ENCODE measurements around the gene TPCN2.
A peak's percentile ranks its signal among the peaks of the same experiment; 100 is the strongest.

The TPCN2 gene

GRCh38 chr11:69156235-69156639 is 107.5 kb downstream of the TPCN2 start:
- no peak overlapping the region for H2BK5ac ChIP-seq (ENCODE audit: low read depth, low read length, poor library complexity)
- no CpG with 5 or more reads among the region's 13 CpGs for WGBS (ENCODE audit: extremely low coverage, insufficient coverage, insufficient read length)
- H3K23ac ChIP-seq (ENCODE audit: low read length): no peak overlapping the region
- no peak overlapping the region for H4K12ac ChIP-seq (ENCODE audit: low read depth, low read length)
- H4K8ac ChIP-seq (ENCODE audit: low read depth, low read length): no peak overlapping the region
- no peak overlapping the region for H4K91ac ChIP-seq (ENCODE audit: low read depth, low read length)
- no peak overlapping the region for H3K9ac ChIP-seq (ENCODE audit: low read length)
- H3K9me3 ChIP-seq (ENCODE audit: insufficient read depth, low read depth, low read length): peaks cover 2% of the 10 kb centered on the region
- no peak overlapping the region for H2BK120ac ChIP-seq (ENCODE audit: insufficient read depth, low read length, poor library complexity)
- H3K4ac ChIP-seq (ENCODE audit: low read depth, low read length): no peak overlapping the region
- H3K27ac ChIP-seq (ENCODE audit: low read depth, low read length): no peak overlapping the region
- H3K36me3 ChIP-seq (ENCODE audit: control insufficient read depth in 1 of 2, insufficient read depth in 2 of 2, low read length in 2 of 2): no peaks in the 10 kb centered on the region
- H2AK5ac ChIP-seq (ENCODE audit: low read length): no peak overlapping the region
- no peak overlapping the region for H2BK12ac ChIP-seq (ENCODE audit: low read length)
- H3K79me2 ChIP-seq (ENCODE audit: control insufficient read depth, insufficient read depth, low read length, poor library complexity): no peaks in the 10 kb centered on the region
- no peak overlapping the region for H3K4me3 ChIP-seq (ENCODE audit: low read depth, low read length)
- H3K4me1 ChIP-seq (ENCODE audit: control insufficient read depth in 1 of 2, insufficient read depth in 2 of 2, low read length in 2 of 2): peaks cover 0 to 3% of the 10 kb centered on the region in 2 experiments
- H2AFZ ChIP-seq (ENCODE audit: insufficient read depth, low read length, poor library complexity): no peak overlapping the region
- H3K14ac ChIP-seq (ENCODE audit: low read length): no peak overlapping the region
- no peak for DNase-seq
- H3K4me2 ChIP-seq (ENCODE audit: low read length): no peak overlapping the region
- no peaks in the 10 kb centered on the region for H3K27me3 ChIP-seq (ENCODE audit: insufficient read depth, low read length)
- H3K79me1 ChIP-seq (ENCODE audit: low read length): no peaks in the 10 kb centered on the region
- no peak overlapping the region for H3K18ac ChIP-seq (ENCODE audit: low read length)

GRCh38 chr11:69156673-69157155 is 108.0 kb downstream of the TPCN2 start:
- Histone ChIP-seq H3K4me3 (ENCODE audit: low read depth, low read length) (no peak overlapping the region), H2AFZ (ENCODE audit: insufficient read depth, low read length, poor library complexity) (no peak overlapping the region), H3K18ac (ENCODE audit: low read length) (no peak overlapping the region), H3K79me2 (ENCODE audit: control insufficient read depth, insufficient read depth, low read length, poor library complexity) (no peaks in the 10 kb centered on the region), H3K9ac (ENCODE audit: low read length) (no peak overlapping the region), H4K12ac (ENCODE audit: low read depth, low read length) (no peak overlapping the region), H3K23ac (ENCODE audit: low read length) (no peak overlapping the region), H3K14ac (ENCODE audit: low read length) (no peak overlapping the region), H3K27ac (ENCODE audit: low read depth, low read length) (no peak overlapping the region), H2BK5ac (ENCODE audit: low read depth, low read length, poor library complexity) (no peak overlapping the region), H3K4me1 (ENCODE audit: control insufficient read depth in 1 of 2, insufficient read depth in 2 of 2, low read length in 2 of 2) (peaks cover 0 to 3% of the 10 kb centered on the region in 2 experiments), H2BK12ac (ENCODE audit: low read length) (no peak overlapping the region), H4K91ac (ENCODE audit: low read depth, low read length) (no peak overlapping the region), H3K79me1 (ENCODE audit: low read length) (no peaks in the 10 kb centered on the region), H3K9me3 (ENCODE audit: insufficient read depth, low read depth, low read length) (peaks cover 2% of the 10 kb centered on the region), H3K4me2 (ENCODE audit: low read length) (no peak overlapping the region), H2AK5ac (ENCODE audit: low read length) (no peak overlapping the region), H4K8ac (ENCODE audit: low read depth, low read length) (no peak overlapping the region), H3K36me3 (ENCODE audit: control insufficient read depth in 1 of 2, insufficient read depth in 2 of 2, low read length in 2 of 2) (no peaks in the 10 kb centered on the region), H3K4ac (ENCODE audit: low read depth, low read length) (no peak overlapping the region), H3K27me3 (ENCODE audit: insufficient read depth, low read length) (no peaks in the 10 kb centered on the region), H2BK120ac (ENCODE audit: insufficient read depth, low read length, poor library complexity) (no peak overlapping the region)
- no CpG with 5 or more reads among the region's 15 CpGs for WGBS (ENCODE audit: extremely low coverage, insufficient coverage, insufficient read length)
- peak; percentile 41 to 61 for DNase-seq

GRCh38 chr11:69157156-69157821 is 108.6 kb downstream of the TPCN2 start:
- no peak overlapping the region for H3K4ac ChIP-seq (ENCODE audit: low read depth, low read length)
- no peak overlapping the region for H3K23ac ChIP-seq (ENCODE audit: low read length)
- no peak overlapping the region for H3K9ac ChIP-seq (ENCODE audit: low read length)
- no peaks in the 10 kb centered on the region for H3K79me2 ChIP-seq (ENCODE audit: control insufficient read depth, insufficient read depth, low read length, poor library complexity)
- no peak overlapping the region for H2BK5ac ChIP-seq (ENCODE audit: low read depth, low read length, poor library complexity)
- DNase-seq: no peak
- H3K4me2 ChIP-seq (ENCODE audit: low read length): no peak overlapping the region
- H3K27me3 ChIP-seq (ENCODE audit: insufficient read depth, low read length): no peaks in the 10 kb centered on the region
- peaks cover 2% of the 10 kb centered on the region for H3K9me3 ChIP-seq (ENCODE audit: insufficient read depth, low read depth, low read length)
- no peak overlapping the region for H3K18ac ChIP-seq (ENCODE audit: low read length)
- no peak overlapping the region for H4K91ac ChIP-seq (ENCODE audit: low read depth, low read length)
- H3K4me3 ChIP-seq (ENCODE audit: low read depth, low read length): no peak overlapping the region
- no peak overlapping the region for H2AFZ ChIP-seq (ENCODE audit: insufficient read depth, low read length, poor library complexity)
- no peak overlapping the region for H2BK12ac ChIP-seq (ENCODE audit: low read length)
- H3K4me1 ChIP-seq (ENCODE audit: control insufficient read depth in 1 of 2, insufficient read depth in 2 of 2, low read length in 2 of 2): peaks cover 0 to 3% of the 10 kb centered on the region in 2 experiments
- no peak overlapping the region for H3K14ac ChIP-seq (ENCODE audit: low read length)
- no peak overlapping the region for H4K12ac ChIP-seq (ENCODE audit: low read depth, low read length)
- whole genome bisulfite sequencing (ENCODE audit: extremely low coverage, insufficient coverage, insufficient read length): no CpG with 5 or more reads among the region's 44 CpGs
- H4K8ac ChIP-seq (ENCODE audit: low read depth, low read length): no peak overlapping the region
- H3K79me1 ChIP-seq (ENCODE audit: low read length): no peaks in the 10 kb centered on the region
- H2AK5ac ChIP-seq (ENCODE audit: low read length): no peak overlapping the region
- no peak overlapping the region for H2BK120ac ChIP-seq (ENCODE audit: insufficient read depth, low read length, poor library complexity)
- H3K36me3 ChIP-seq (ENCODE audit: control insufficient read depth in 1 of 2, insufficient read depth in 2 of 2, low read length in 2 of 2): no peaks in the 10 kb centered on the region
- H3K27ac ChIP-seq (ENCODE audit: low read depth, low read length): no peak overlapping the region

DNA sequence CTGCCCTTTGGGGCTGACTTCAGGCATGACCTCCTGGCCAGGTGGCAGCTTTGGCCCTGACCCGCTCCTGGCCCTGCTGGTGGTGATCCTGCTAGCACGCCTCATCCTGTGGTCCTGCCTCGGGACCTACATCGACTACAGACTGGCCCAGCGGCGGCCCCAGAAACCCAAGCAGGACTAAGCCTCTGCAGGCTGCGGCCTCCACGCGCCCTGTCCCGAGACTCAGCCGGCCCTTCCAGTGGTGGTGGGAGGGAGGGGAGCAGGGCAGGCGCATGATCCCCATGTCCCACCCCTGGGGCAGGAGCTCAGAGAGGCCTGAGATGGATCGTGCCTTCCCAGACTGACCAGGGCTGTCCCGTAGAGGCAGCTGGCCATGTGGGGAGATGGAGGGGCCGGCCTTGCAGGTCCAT is 109.1 kb downstream of the TPCN2 start:
- Histone ChIP-seq H3K23ac (ENCODE audit: low read length) (no peak overlapping the region), H3K4ac (ENCODE audit: low read depth, low read length) (no peak overlapping the region), H2BK12ac (ENCODE audit: low read length) (no peak overlapping the region), H2AFZ (ENCODE audit: insufficient read depth, low read length, poor library complexity) (no peak overlapping the region), H4K8ac (ENCODE audit: low read depth, low read length) (no peak overlapping the region), H3K79me1 (ENCODE audit: low read length) (no peaks in the 10 kb centered on the region), H2BK5ac (ENCODE audit: low read depth, low read length, poor library complexity) (no peak overlapping the region), H2BK120ac (ENCODE audit: insufficient read depth, low read length, poor library complexity) (no peak overlapping the region), H3K9me3 (ENCODE audit: insufficient read depth, low read depth, low read length) (peaks cover 2% of the 10 kb centered on the region), H3K27me3 (ENCODE audit: insufficient read depth, low read length) (no peaks in the 10 kb centered on the region), H3K4me2 (ENCODE audit: low read length) (no peak overlapping the region), H3K27ac (ENCODE audit: low read depth, low read length) (no peak overlapping the region), H3K9ac (ENCODE audit: low read length) (no peak overlapping the region), H3K36me3 (ENCODE audit: control insufficient read depth in 1 of 2, insufficient read depth in 2 of 2, low read length in 2 of 2) (no peaks in the 10 kb centered on the region), H3K4me1 (ENCODE audit: control insufficient read depth in 1 of 2, insufficient read depth in 2 of 2, low read length in 2 of 2) (peaks cover 0 to 3% of the 10 kb centered on the region in 2 experiments), H3K79me2 (ENCODE audit: control insufficient read depth, insufficient read depth, low read length, poor library complexity) (no peaks in the 10 kb centered on the region), H4K91ac (ENCODE audit: low read depth, low read length) (no peak overlapping the region), H2AK5ac (ENCODE audit: low read length) (no peak overlapping the region), H3K14ac (ENCODE audit: low read length) (no peak overlapping the region), H3K18ac (ENCODE audit: low read length) (no peak overlapping the region), H4K12ac (ENCODE audit: low read depth, low read length) (no peak overlapping the region), H3K4me3 (ENCODE audit: low read depth, low read length) (no peak overlapping the region)
- DNase-seq: no peak
- WGBS (ENCODE audit: extremely low coverage, insufficient coverage, insufficient read length): no CpG with 5 or more reads among the region's 15 CpGs

Data from trophoblast cell (in vitro differentiated cells and primary cell).